Gastroesophageal sphincter (tissue), 4 donors: ENCODE data around the gene MYZAP. TPM values are rescaled to one million over a fixed set of nuclear protein-coding genes. Genes with fewer than 3 reads are reported as not detected.

ENCODE experiments used
- ATAC-seq: fragments of 150-250 bp; one replicate; pipeline ENCODE4 v1.9.1; 2016; ENCODE audit warnings: mild to moderate bottlenecking, moderate library complexity
- H3K27ac ChIP-seq, 4 donors: fragments of 200-600 bp; sonication (generic) in 3 of 4; 1 replicate in 3 of 4; 2 replicates in 1 of 4; pipeline ENCODE4 v1.5.1; 2016 to 2019
- H3K27me3 ChIP-seq: fragments of 200-600 bp; sonication (generic); one replicate; pipeline ENCODE4 v1.5.1; 2019
- H3K36me3 ChIP-seq, 2 donors: fragments of 200-600 bp; sonication (generic); one replicate each; pipeline ENCODE4 v1.5.1; 2019; ENCODE audit warnings: control low read depth in 1 of 2
- H3K4me1 ChIP-seq, 3 donors: fragments of 200-600 bp; sonication (generic); 1 replicate in 2 of 3; 2 replicates in 1 of 3; pipeline ENCODE4 v1.5.1; 2016 to 2019; ENCODE audit warnings: control low read depth in 2 of 3
- H3K4me3 ChIP-seq, 2 donors: fragments of 200-600 bp; sonication (generic); one replicate each; pipeline ENCODE4 v1.5.1; 2019; ENCODE audit warnings: mild to moderate bottlenecking in 1 of 2, moderate library complexity in 1 of 2
- H3K9me3 ChIP-seq, 3 donors: fragments of 200-600 bp; sonication (generic); one replicate each; pipeline ENCODE4 v1.5.1; 2017 to 2019; ENCODE audit warnings: control low read depth in 2 of 3
- CTCF ChIP-seq, 4 experiments: fragments of 200-600 bp in 2 of 4; fragments of 450-650 bp in 2 of 4; sonication (generic) in 1 of 4; IDR thresholded peaks; one replicate each; pipeline ENCODE4 v1.5.1; 2017 to 2019; ENCODE audit warnings: antibody characterized with exemption in 4 of 4, mild to moderate bottlenecking in 2 of 4, moderate library complexity in 2 of 4
- EP300 ChIP-seq: sonication (generic); formaldehyde crosslinking; IDR thresholded peaks from one replicate; pipeline ENCODE4 v1.6.1; 2017; ENCODE audit warnings: antibody characterized with exemption, mild to moderate bottlenecking
- POLR2A ChIP-seq, 2 donors: fragments of 450-650 bp; IDR thresholded peaks; one replicate each; pipeline ENCODE4 v1.6.1; 2017; ENCODE audit warnings: antibody characterized with exemption in 2 of 2, mild to moderate bottlenecking in 2 of 2, moderate library complexity in 1 of 2
- POLR2AphosphoS5 ChIP-seq: sonication (generic); formaldehyde crosslinking; IDR thresholded peaks from one replicate; pipeline ENCODE4 v1.6.1; 2017; ENCODE audit warnings: antibody characterized with exemption
- WGBS, 2 donors: methylation state at CpG; one replicate each; pipeline ENCODE4 v1.1.5; 2018; ENCODE audit warnings: low coverage in 1 of 2; 5-methylcytosine and 5-hydroxymethylcytosine counted together
- total RNA-seq, 4 donors: library from RNA; depleted of rRNA; stranded (reverse); fragments of >200 nt; gene quantifications; one replicate each; pipeline ENCODE4 v1.1.0, GENCODE V29; 2016

The MYZAP gene
- total RNA-seq, 4 donors from 2014 or later = 13.6 to 299 (median 190) TPM

DNA sequence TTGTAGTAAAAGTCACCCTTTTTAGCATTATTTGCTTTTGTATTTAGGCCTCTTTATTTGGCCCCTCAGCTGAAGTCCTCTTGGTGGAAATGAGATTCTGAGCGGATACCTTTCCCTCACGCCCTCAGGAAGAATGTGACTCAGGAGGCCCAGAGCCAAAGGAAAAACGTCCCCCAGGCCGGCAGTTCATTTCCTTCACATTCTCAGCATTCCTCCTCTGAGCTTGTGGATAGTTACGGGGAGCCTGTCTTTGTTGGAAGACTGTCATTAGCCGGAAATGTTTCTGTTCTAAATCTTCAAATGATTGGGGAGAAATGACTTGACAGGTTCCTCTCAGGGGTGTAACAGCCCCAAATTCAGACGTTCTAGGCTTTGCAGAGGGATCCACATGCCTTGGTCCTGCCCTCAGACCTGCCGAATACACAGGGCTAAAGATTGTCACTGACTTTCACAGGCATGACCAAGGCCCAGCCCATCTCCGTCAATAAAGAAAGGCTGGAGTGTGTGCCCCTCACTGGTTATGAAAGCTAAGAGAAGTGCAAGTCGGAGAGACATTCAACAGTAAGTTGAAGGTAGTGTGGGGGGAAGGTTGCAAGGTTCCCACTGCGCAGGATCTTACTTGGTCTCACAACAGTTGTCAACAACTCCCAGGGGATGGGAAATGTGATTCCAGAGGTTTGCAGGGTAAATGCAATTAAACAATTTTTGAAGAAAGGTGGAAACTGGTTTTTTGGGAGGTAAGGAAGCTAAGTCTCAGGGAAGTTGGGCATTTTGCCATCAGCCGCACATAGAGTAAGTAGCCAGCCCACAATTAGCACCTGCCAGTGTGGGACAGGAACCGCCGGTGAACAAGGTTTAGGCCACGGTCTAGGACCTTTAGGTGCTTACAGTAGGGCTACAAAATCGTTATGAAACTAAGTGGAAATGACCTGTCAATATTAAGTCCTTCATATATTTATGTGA, 39.7 kb upstream of the MYZAP start:
- peak; percentile 47 for ATAC-seq
- Histone ChIP-seq H3K4me1 (peaks cover 8 to 38% (median 14%) of the 10 kb centered on the region in 3 donors), H3K4me3 (no peak overlapping the region), H3K9me3 (no peaks in the 10 kb centered on the region), H3K36me3 (peaks cover 0 to 9% of the 10 kb centered on the region in 2 donors), H3K27ac (peak overlapping the region; percentile 20 to 68 (median 54)), H3K27me3 (no peaks in the 10 kb centered on the region)
- TF ChIP-seq POLR2A (IDR thresholded peaks at IDR 0.05) = no peak
- no peak for TF ChIP-seq POLR2AphosphoS5
- no peak for TF ChIP-seq EP300
- TF ChIP-seq CTCF (IDR thresholded peaks at IDR 0.05) = no peak
- 57 to 65% methylated on average over 12 to 13 of the region's 16 CpGs for WGBS, 2 donors

- Histone ChIP-seq H3K9me3 (no peaks in the 10 kb centered on the region), H3K4me3 (no peak overlapping the region), H3K27me3 (no peaks in the 10 kb centered on the region), H3K36me3 (peaks cover 0 to under 1% of the 10 kb centered on the region in 2 donors), H3K4me1 (peaks cover 8 to 38% (median 14%) of the 10 kb centered on the region in 3 donors), H3K27ac (peak overlapping the region in 3 of 4 donors; percentile 49 to 65 (median 60))
- TF ChIP-seq POLR2A (IDR thresholded peaks at IDR 0.05) = no peak
- WGBS, 2 donors = 90 to 93% methylated on average over 1 to 2 of the region's 8 CpGs
- ATAC-seq = no peak
Measured at GRCh38 chr15:57552678-57553334, 38.9 kb upstream of the MYZAP start.

DNA sequence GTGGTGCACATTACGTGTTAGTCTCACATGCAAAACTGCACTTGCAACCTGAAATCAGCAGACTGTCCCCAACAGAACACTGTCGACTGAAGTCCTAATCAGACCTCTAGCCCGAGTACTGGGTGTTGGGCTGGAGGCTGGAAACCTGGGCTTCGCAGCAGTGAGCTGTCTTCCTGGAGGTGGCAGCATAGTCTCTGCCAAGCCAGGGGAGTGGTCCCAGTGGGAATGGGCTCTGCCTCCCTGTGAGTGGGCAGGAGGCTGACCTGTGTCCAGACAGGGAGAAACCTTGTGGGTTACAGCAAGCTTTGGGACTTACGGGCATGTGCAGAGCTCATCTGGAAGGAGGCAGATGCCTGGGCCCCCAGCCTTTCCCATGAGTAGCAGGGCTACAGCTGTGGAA, 38.2 kb upstream of the MYZAP start:
- no peak for ATAC-seq
- no peak for TF ChIP-seq CTCF (IDR thresholded peaks at IDR 0.05)
- no peak for TF ChIP-seq POLR2AphosphoS5
- no peak for TF ChIP-seq EP300
- no peak for TF ChIP-seq POLR2A (IDR thresholded peaks at IDR 0.05)
- no CpG with 5 or more reads among the region's 5 CpGs for WGBS, 2 donors
- Histone ChIP-seq H3K27me3 (no peaks in the 10 kb centered on the region), H3K36me3 (no peaks in the 10 kb centered on the region), H3K9me3 (no peaks in the 10 kb centered on the region), H3K4me1 (peaks cover 8 to 38% (median 14%) of the 10 kb centered on the region in 3 donors), H3K4me3 (no peak overlapping the region), H3K27ac (peak overlapping the region in 2 of 4 donors; percentile 9 to 54)

GRCh38 chr15:57554063-57554811, 37.5 kb upstream of the MYZAP start:
- H3K27me3 ChIP-seq = no peaks in the 10 kb centered on the region

More at GRCh38 chr15:57554063-57554811, 37.5 kb upstream of the MYZAP start:
- peak overlapping the region; percentile 36 to 61 (median 52) for H3K27ac ChIP-seq
- no peaks in the 10 kb centered on the region for H3K9me3 ChIP-seq
- ATAC-seq = no peak
- peaks cover 8 to 38% (median 14%) of the 10 kb centered on the region in 3 donors for H3K4me1 ChIP-seq
- H3K36me3 ChIP-seq = no peaks in the 10 kb centered on the region
- WGBS, 2 donors = 63 to 100% methylated on average over 1 to 3 of the region's 10 CpGs
- H3K4me3 ChIP-seq = no peak overlapping the region
- no peak for TF ChIP-seq CTCF (IDR thresholded peaks at IDR 0.05)
